HG03432 (cell line): Measurements from ENCODE around the gene RGS7.
"Not testable (repeated sequence)": the region's sequence is repeated elsewhere in the genome, so short reads cannot be mapped to it uniquely, and the experiment has no call there.

Experiments
- ATAC-seq: cut with Tn5 transposase; IDR thresholded peaks from one replicate; pipeline ENCODE4 v1.9.1; 2021; ENCODE audit warnings: mild to moderate bottlenecking, moderate library complexity; ENCODE audit not compliant: unreplicated experiment

The RGS7 gene

GRCh38 chr1:241142493-241142892 is 214.5 kb downstream of the RGS7 start:
- ATAC-seq: no peak

DNA sequence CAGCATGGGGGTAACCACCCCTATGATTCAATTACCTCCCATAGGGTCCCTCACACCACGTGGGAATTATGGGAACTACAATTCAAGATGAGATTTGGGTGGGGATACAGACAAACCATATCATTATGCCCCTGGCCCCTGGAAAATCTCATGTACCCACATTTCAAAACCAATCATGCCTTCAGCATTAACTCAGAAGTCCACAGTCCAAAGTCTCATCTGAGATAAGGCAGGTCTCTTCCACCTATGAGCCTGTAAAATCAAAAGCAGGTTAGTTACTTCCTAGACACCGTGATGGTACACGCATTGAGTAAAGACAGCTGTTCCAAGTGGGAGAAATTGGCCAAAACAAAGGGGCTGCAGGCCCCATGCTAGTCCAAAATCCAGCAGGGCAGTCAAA is 215.4 kb downstream of the RGS7 start:
- ATAC-seq: not testable (repeated sequence)

DNA sequence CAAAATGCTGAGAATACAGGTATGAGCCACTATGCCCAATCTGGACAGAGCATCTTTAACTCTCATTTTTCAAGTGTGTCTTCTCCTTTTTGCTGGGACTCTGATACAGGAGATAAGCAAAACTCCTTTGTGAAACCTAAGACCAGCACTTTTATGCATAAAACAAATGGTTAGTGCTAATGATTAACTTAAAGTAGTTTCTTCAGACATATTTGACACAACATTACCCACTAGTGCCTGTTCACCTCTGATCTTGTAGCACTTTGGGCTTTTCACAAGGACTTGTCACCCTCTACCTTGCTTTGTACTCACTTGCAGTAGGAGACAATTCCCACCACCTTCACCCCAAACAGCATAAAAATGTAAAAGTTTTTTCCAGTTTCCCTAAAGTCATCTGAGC is 216.3 kb downstream of the RGS7 start:
- no peak for ATAC-seq

- ATAC-seq: no peak
These were observed 218.0 kb downstream of the RGS7 start for GRCh38 chr1:241139047-241139446.

GRCh38 chr1:241138248-241138647 is 218.8 kb downstream of the RGS7 start:
- ATAC-seq: no peak

DNA sequence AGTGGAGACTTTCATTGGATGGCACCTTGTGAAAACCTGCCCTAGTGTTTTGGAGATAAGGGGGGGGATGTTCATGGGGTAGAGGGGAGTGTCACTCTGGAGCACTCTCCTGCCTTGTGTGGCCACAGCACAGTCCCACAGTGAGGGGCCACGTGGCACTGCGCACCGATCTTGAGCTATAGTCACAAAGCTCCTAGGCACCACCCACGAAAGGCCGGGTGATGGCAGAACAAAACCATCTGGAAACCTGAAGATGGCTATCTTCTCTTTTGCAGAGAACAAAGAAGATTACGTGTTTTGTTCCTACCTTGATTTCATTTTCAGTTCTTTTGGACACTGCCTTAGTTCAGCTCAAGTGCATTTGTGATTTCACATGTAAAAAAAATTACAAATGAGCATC is 220.6 kb downstream of the RGS7 start:
- ATAC-seq: no peak

- no peak for ATAC-seq
These were observed 225.3 kb downstream of the RGS7 start for GRCh38 chr1:241131636-241132194.

- ATAC-seq: no peak
These were observed 226.1 kb downstream of the RGS7 start for GRCh38 chr1:241130881-241131280.

- ATAC-seq: no peak
These were observed 227.6 kb downstream of the RGS7 start for GRCh38 chr1:241129207-241129960.

DNA sequence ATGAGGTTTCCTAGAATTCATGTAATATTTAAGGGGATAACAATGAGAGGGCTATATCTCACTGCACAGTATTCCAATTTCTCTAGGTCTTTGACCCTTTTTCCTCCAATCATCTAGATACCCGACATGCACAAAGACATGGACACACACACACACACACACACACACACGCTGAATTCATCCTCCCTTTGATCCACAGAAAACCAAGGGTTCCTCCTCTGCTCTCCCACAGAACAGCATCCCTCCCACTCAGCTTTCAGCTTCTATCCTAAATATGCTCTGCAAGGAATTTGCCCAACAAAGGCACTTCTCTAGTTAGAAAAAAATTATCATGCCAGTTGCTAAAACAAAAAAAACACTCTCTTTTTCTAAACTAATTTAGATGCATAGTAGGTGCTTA is 231.7 kb downstream of the RGS7 start:
- no peak for ATAC-seq

DNA sequence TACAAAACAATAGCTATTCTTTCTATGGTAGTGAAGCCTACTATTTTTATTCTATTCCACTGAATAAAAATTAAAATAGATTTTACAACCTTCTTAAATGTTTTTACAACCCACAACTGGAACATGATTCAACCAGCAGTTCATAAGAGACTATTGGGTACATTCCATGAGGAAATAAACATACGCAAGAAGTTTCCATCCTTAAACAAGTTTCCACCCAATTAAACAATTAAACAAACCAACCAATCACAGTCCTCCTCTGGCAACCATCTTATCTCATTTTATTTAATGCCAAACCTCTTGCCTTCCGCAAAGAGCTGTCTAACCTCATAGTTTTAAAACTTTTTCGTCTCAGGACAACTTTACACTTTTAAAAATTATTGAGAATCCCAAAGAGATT is 239.0 kb downstream of the RGS7 start:
- no peak for ATAC-seq

- ATAC-seq: no peak
These were observed 241.2 kb downstream of the RGS7 start for GRCh38 chr1:241115784-241116183.

- ATAC-seq: no peak
These were observed 242.2 kb downstream of the RGS7 start for GRCh38 chr1:241114699-241115233.

DNA sequence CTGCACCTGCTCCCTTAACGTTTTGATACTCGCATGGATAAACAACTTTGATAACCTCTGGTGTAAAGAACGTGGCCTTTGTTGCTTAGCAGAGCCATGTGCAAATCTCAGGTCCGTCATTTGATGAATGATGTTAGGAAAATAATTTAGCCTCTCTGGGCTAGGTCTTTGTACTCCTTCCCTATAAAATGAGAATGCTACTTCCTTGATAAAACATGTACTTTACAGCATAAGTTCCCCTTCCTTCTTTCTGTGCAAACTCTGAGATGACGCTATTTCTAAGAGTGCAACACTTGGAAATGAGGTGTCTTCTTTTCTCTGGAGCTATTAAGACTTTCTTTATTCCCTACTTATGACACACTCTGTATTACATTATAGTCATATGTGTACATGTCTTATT is 243.4 kb downstream of the RGS7 start:
- ATAC-seq: no peak

DNA sequence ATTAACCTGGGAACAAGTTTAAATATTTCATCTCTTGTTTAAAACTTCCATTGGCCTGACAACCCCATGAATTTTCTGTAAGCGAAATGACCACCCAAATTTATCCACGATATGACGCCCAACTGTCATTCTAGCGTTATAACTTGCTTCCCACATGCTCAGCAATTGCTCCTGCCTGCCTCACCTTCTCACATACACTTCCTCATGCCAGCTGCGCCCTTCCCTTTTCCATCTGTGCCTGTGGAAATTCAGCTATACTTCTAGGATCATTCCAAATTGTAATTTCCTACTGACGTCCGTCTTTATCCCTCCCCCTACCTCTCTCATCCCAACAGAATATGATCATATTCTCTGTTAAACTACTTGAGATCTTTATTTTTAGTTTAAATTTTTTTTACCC is 248.0 kb downstream of the RGS7 start:
- no peak for ATAC-seq

- no peak for ATAC-seq
These were observed 251.9 kb downstream of the RGS7 start for GRCh38 chr1:241105147-241105546.

DNA sequence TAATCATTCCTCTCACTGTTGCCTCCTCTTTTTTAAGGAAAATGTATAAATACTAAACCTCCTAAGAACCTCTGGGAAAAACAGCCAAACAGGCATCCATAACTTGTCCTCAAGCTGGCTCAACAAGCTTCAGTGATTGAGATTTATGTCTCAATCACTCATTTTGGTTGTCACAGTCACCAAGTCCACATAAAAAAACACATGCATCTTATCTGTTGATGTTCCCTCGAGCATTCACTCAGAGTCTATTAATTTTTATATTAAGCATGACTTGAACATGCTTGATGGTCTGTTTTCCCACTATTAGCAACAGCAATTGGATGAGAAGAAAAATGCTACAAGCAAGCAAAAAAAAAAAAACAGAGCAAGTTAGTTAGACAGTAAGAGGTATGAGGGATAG is 254.3 kb downstream of the RGS7 start:
- no peak for ATAC-seq

GRCh38 chr1:241101622-241102021 is 255.4 kb downstream of the RGS7 start:
- no peak for ATAC-seq

- ATAC-seq: no peak
These were observed 259.5 kb downstream of the RGS7 start for GRCh38 chr1:241097479-241097878.

GRCh38 chr1:241096982-241097381 is 260.0 kb downstream of the RGS7 start:
- no peak for ATAC-seq

DNA sequence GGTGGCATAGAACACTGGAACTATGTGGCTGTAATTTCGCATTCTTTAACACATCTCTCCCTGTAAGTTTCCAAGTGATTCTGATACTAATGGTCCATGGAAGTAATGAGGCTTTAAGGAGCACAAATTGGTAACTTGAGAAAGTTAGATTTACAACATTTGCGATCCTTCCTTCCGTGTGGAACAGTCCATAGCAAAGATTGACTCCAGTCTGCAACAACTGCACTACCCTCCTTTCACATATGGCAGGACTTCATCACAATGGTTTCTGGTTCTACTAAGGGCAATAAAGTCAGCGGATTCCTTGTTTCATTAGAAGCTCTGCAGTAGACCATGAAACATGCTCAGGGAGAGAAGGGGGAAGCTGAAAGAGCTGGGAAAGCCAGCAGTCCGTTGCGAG is 261.2 kb downstream of the RGS7 start:
- ATAC-seq: no peak

DNA sequence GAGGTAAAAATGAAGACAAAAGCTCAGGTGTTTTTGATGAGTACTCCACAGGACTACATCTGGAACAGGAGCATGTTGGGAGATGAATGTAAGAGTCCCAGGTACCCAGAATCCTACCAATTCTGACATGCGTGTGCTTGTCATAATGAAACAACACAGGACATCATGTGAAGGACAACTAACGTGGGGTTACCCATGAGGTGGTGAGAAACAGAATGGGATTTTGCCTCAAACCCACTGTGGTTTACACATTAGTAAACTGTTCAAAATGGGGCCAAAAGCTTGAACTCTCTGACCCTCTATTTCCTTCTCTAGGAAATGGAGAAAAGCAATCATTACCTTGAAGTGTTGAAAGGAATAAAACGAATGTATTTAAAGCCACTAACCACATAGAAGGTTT is 266.2 kb downstream of the RGS7 start:
- no peak for ATAC-seq

- not testable (repeated sequence) for ATAC-seq
These were observed 267.9 kb downstream of the RGS7 start for GRCh38 chr1:241089066-241089465.
